NCI-H2107 treated with DMSO at 0.1 percent for 48 hours (cell line): ENCODE data around the gene GP5.

Source experiments
- DNase-seq: peaks from one replicate; lab custom pipeline; 2025; ENCODE audit not compliant: unreplicated experiment; lab: John Stamatoyannopoulos, UW

GP5 gene

DNA sequence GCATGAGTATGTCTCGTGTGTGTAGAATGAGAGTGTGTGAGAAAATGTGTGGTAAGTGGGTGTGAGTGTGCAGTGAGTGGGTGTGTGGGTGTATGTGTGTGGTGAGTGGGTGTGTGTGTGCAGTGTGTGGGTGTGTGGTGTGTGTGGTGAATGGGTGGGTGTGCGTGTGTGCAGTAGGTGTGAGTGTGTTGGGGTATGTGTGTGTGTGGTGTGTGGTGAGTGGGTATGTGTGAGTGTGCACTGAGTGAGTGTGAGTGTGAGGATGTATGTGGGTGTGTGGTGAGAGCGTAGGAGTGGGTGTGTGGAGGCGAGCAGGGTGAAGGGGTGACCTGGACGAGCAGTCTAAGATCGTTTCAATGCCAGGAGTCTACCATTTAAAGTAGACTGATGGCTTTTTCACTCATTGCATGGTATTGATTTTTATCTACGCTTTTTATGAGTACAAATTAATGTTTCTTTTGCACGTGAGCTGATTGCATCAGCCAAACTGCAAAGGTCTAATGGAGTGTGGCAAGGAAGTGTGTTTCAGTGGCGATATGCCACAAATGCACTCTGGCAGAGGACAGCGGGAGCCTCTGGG is 46.3 kb downstream of the GP5 start:
- DNase-seq: peak; percentile 35

DNA sequence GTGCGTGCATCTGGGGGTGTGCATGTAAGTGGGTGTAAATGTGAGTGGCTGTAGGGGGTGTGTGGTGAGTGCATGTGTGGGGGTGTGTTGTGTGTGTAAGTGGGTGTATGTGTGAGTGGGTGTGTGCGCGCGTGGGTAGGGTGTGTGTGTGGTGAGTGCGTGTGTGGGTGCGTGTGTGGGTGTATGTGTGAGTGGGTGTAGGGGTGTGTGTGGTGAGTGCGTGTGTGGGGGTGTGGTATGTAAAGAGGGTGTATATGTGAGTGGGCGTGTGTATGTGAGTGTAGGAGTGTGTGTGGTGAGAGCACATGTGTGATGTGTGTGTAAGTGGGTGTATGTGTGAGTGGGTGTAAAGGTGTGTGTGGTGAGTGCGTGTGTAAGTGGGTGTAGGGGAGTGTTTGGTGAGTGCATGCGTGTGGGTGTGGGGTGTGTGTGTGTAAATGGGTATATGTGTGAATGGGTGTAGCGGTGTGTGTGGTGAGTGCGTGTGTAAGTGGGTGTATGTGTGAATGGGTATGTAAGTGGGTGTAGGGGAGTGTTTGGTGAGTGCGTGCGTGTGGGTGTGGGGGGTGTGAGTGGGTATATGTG is 47.0 kb downstream of the GP5 start:
- DNase-seq: no peak

DNA sequence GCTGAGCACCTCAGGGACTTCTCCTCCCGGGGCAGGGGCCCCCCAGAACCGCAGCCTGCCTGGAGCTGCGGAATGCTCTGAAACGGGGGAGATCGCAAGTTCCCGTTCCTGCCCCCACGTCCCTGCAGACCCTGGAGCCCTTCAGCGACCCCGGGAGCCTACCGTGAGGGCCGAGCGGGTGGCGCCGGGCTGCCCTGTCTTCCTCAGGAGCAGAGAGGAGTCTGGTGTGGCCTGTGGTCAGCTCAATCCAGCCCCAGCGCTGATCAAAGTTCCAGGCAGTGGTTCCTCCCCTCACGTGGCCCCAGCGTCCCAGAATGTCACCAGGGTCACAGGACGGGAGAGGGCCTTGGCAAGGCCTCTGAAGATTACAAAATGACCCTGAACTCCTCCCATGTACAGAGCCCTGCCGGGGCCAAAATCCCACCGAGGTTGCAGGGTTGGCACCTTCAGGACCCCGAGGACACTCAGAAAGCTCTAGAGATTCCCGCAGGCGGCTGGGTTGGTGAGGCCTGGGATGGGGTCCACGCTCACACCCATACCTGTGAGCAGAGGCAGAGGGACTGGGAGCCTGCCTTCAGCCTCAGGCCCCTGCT is 47.9 kb downstream of the GP5 start, which contains the start of gene CPN2:
CPN2 (minus strand) TSS at position 249 of the 593 bp plus-strand sequence. CDS start 8,626 bp downstream, outside the sequence.
- DNase-seq: no peak

DNA sequence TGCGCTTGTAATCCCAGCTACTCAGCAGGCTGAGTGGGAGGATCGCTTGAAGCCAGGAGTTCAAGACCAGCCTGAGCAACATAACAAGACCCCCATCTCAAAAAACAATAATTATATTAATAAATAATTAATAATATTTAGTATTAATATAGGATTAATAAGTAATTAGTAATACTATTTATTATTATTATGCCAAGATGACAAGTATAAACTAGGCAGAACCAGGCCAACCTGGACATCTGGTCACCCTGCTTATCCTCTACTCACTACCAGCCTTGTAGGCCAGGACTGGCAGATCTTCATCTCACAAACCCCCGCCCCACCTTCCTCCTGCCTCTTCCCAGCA is 48.4 kb downstream of the GP5 start:
- DNase-seq: no peak

DNA sequence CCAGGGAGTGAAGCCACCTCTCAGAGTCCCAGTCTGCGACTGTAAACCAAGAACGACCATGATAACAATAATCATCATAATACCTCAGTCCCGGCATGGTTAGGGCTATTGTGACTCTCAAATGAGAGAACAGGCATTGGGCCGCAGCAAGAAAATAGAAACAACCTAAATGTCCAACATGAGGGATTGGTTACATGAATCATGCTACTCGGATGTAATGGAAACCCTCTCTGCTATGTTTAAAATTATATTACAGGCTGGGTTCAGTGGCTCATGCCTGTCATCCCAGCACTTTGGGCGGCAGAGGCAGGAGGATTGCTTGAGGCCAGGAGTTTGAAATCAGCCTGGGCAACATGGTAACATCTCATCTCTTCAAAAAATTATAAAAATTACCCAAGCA is 50.7 kb downstream of the GP5 start:
- DNase-seq: no peak

DNA sequence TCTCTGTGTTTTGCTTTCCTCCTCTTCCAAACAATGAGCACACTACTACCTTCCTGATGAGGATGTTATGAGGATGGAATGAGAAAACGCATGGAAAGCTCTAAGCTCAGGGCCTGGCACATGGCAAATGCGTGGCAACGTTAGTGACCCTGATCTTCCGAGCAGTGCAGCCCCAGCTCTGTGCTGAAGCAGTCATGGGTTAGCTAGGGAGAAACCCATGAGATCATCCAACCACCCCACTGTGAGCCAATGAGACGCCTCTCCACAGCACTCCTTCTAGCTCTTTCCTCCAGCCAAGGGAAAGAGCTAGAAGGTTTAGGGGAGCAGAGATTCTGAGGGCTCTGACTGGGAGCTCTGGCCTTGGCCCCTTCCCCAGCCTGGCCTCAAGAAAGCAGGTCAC is 52.4 kb downstream of the GP5 start:
- DNase-seq: no peak

DNA sequence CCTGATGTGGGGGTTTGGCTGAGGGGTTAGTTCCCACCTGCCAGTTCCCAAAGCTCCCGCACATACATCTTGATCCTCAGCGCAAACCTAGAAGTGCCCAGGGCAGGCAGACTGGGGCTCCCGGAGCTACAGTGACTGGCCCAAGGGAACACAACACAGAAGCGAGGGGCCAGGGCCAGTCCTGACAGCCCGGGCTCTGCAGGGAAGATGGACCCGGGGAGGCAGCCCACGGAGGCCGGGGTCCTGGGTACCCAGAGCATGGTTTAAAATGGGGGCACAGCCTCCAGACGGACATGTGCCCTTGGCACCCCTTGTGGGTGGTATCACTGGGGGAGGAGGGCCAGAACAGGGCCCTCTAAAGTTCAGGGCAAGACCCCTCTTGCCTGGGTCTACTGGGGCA is 53.0 kb downstream of the GP5 start:
- DNase-seq: no peak
